Measurements from ENCODE around the gene STEAP4. TPM values are rescaled to one million over a fixed set of nuclear protein-coding genes. Genes with fewer than 3 reads are reported as not detected.
A peak's percentile ranks its signal among the peaks of the same experiment; 100 is the strongest.
"Not testable (repeated sequence)": the region's sequence is repeated elsewhere in the genome, so short reads cannot be mapped to it uniquely, and the experiment has no call there.

STEAP4 gene
- total RNA-seq, 4 donors from 2014 or later = 45.2 to 239 (median 82.2) TPM

DNA sequence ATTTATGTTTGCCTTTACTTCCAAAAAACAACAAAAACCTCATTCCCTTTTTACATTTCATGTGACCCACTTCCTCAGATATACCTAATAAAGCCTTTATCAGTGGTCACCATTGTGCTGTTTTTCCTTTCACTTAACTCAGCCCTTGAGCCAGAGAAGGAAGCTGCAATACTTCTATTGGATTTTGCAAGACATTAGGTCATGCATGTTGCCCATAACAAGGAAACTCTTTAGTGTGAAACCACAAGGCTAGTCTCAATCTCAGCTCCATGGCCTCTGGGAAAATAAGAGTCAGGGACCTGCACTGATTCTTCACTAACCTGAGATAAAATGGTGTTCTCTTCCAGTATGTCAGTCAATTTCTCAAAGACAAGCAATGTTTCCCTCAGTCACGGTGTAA is 27.8 kb downstream of the STEAP4 start:
- no peaks in the 10 kb centered on the region for H3K9me3 ChIP-seq
- peaks cover 0 to 18% (median 0%) of the 10 kb centered on the region in 4 donors for H3K4me1 ChIP-seq
- DNase-seq (ENCODE audit: low spot score in 2 of 2) = no peak
- no peaks in the 10 kb centered on the region for H3K36me3 ChIP-seq
- 93 to 97% methylated on average over 1 of the region's 1 CpG for WGBS, 2 donors
- H3K4me3 ChIP-seq = no peak overlapping the region
- no peak overlapping the region for H3K27ac ChIP-seq
- peak in 1 of 2 donors; percentile 72 for TF ChIP-seq EP300 (IDR thresholded peaks at IDR 0.05)
- no peak for TF ChIP-seq POLR2A (IDR thresholded peaks at IDR 0.05)
- TF ChIP-seq, protein P1, sequence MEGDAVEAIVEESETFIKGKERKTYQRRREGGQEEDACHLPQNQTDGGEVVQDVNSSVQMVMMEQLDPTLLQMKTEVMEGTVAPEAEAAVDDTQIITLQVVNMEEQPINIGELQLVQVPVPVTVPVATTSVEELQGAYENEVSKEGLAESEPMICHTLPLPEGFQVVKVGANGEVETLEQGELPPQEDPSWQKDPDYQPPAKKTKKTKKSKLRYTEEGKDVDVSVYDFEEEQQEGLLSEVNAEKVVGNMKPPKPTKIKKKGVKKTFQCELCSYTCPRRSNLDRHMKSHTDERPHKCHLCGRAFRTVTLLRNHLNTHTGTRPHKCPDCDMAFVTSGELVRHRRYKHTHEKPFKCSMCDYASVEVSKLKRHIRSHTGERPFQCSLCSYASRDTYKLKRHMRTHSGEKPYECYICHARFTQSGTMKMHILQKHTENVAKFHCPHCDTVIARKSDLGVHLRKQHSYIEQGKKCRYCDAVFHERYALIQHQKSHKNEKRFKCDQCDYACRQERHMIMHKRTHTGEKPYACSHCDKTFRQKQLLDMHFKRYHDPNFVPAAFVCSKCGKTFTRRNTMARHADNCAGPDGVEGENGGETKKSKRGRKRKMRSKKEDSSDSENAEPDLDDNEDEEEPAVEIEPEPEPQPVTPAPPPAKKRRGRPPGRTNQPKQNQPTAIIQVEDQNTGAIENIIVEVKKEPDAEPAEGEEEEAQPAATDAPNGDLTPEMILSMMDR (IDR thresholded peaks at IDR 0.05) = no peak
- H3K27me3 ChIP-seq = no peaks in the 10 kb centered on the region

DNA sequence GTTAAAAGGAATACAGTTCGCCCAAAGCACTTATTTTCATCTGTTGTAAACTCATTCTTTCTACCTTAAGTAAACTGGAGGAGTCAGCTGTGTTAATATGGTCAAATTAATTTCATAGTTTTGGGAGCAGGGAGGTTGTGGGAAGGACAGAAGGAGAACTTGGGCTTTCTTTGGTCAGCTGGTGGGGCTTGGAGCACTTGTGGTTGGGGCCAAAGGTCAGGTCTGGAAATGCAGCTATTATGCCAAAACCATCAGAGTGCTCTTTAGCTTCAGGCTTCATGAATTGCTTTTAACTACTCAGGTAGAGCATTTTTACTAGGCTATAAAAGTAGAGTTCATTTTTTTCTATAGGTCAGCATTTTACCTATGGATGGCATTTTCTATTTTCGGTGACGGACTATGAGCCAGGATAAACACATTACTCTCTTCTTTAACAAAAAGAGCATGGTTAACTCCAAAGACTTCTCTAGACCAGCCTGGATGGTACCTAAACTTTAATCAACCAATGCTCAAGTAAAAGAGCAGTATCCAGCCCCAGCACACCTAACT is 30.0 kb downstream of the STEAP4 start:
- H3K9me3 ChIP-seq = no peaks in the 10 kb centered on the region
- H3K27me3 ChIP-seq = no peaks in the 10 kb centered on the region
- H3K27ac ChIP-seq = no peak overlapping the region
- H3K4me3 ChIP-seq = no peak overlapping the region
- TF ChIP-seq EP300 (IDR thresholded peaks at IDR 0.05) (no peak), POLR2A (IDR thresholded peaks at IDR 0.05) (no peak)
- TF ChIP-seq, protein P1 (IDR thresholded peaks at IDR 0.05) = no peak
- WGBS, 2 donors = 75 to 81% methylated on average over 3 of the region's 3 CpGs
- peaks cover 0 to 18% (median 0%) of the 10 kb centered on the region in 4 donors for H3K4me1 ChIP-seq
- no peak for DNase-seq (ENCODE audit: low spot score in 2 of 2)
- no peaks in the 10 kb centered on the region for H3K36me3 ChIP-seq

DNA sequence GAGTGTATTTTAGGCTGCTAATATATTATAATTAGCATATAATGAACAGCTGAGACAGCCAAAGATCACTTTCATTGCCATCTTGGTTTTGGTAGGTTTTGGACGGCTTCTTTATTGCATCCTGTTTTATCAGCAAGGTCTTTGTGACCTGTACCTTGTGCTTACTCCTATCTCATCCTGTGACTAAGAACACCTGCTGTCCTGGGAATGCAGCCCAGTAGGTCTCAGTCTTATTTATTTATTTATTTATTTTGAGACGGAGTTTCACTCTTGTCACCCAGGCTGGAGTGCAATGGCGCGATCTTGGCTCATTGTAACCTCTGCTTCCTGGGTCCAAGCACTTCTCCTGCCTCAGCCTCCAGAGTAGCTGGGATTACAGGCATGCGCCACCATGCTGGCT is 31.8 kb downstream of the STEAP4 start:
- 91 to 92% methylated on average over 5 of the region's 5 CpGs for WGBS, 2 donors
- H3K4me1 ChIP-seq = peaks cover 0 to 18% (median 0%) of the 10 kb centered on the region in 4 donors
- not testable (repeated sequence) for DNase-seq (ENCODE audit: low spot score in 2 of 2)

DNA sequence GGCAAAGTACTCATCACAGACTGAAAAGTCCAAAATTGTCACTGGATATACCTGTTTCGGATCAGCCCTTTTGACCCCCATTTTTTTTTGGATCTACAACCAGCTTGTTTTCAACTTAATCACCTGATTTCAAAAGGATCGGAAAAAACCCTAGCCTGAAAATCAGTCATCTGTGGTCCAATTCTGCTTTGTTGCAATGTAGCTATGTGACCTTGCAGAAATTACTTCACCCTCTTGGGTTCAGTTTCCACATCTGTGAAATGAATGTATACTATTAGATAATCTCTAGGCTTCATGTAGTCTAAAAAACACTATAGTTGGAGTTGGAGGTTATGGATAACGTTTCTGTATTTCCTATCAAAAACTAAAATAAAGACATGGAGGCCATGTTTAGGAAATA is 37.1 kb downstream of the STEAP4 start:
- TF ChIP-seq, protein P1 (IDR thresholded peaks at IDR 0.05) = no peak
- no peak for TF ChIP-seq POLR2A (IDR thresholded peaks at IDR 0.05)
- no peak for TF ChIP-seq EP300 (IDR thresholded peaks at IDR 0.05)
- Histone ChIP-seq H3K36me3 (no peaks in the 10 kb centered on the region), H3K27me3 (no peaks in the 10 kb centered on the region), H3K4me1 (no peaks in the 10 kb centered on the region), H3K4me3 (no peak overlapping the region), H3K9me3 (no peaks in the 10 kb centered on the region), H3K27ac (no peak overlapping the region)
- WGBS, 2 donors = 83 to 89% methylated on average over 3 of the region's 3 CpGs
- no peak for DNase-seq (ENCODE audit: low spot score in 2 of 2)

More for the DNA sequence above, 31.8 kb downstream of the STEAP4 start:
- not testable (repeated sequence) for H3K4me3 ChIP-seq, H3K27ac ChIP-seq, H3K27me3 ChIP-seq, H3K36me3 ChIP-seq, H3K9me3 ChIP-seq

DNA sequence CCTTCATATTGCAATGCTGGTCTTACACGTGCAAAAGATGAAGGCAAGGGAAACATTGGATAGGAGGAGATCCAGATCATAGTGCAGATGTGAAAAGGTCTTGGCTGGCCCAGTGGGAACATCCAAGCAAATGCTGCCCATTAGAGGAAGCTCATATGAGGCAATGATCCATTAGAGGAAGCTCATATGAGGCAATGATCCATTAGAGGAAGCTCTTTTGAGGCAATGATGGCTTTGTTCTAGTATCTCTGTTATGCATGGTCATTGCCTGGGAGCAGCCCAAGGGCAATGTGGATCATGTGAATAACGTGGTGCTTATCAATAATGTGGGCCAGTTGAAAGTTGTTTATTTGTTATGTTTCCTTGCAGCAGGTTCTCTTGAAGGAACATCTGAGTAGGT is 37.8 kb downstream of the STEAP4 start:
- WGBS, 2 donors = 63 to 64% methylated on average over 2 of the region's 2 CpGs

More for the DNA sequence above, 37.8 kb downstream of the STEAP4 start:
- TF ChIP-seq EP300 (IDR thresholded peaks at IDR 0.05) (peak in 1 of 2 donors; percentile 55), POLR2A (IDR thresholded peaks at IDR 0.05) (no peak)
- TF ChIP-seq, protein P1 (IDR thresholded peaks at IDR 0.05) = no peak
- no peak for DNase-seq (ENCODE audit: low spot score in 2 of 2)
- no peak overlapping the region for H3K27ac ChIP-seq
- no peaks in the 10 kb centered on the region for H3K4me1 ChIP-seq
- no peak overlapping the region for H3K4me3 ChIP-seq
- H3K9me3 ChIP-seq = no peaks in the 10 kb centered on the region
- no peaks in the 10 kb centered on the region for H3K36me3 ChIP-seq
- no peaks in the 10 kb centered on the region for H3K27me3 ChIP-seq
